HCT116 (cell line): ENCODE measurements around the gene DLK1. TPM values are rescaled to one million over a fixed set of nuclear protein-coding genes. Genes with fewer than 3 reads are reported as not detected.

Experiments used
- ATAC-seq: fragments of 200-7000 bp; cut with Tn5 transposase; 2 replicates; pipeline ENCODE4 v1.9.1; 2020; ENCODE audit warnings: mild to moderate bottlenecking, moderate library complexity
- BruUV-seq: library from RNA; stranded (reverse); fragments of 400-500 nt; replicated peaks from 2 replicates; lab custom pipeline; 2021; lab: Mats Ljungman, UMichigan
- CTCF ChIA-PET: fragments of 300-600 bp; sonication (Branson Sonifier 250); formaldehyde crosslinking; loops from one replicate; lab custom pipeline; 2021; ENCODE audit warnings: antibody characterized with exemption; lab: Charles Lee
- POLR2A ChIA-PET: fragments of 300-600, 350-600 bp; sonication (Branson Sonifier 250); formaldehyde crosslinking; loops from one replicate; lab custom pipeline; 2021; ENCODE audit warnings: antibody characterized with exemption; lab: Charles Lee
- RAD21 ChIA-PET, 2 experiments: fragments of 300-600 bp; sonication (Branson Sonifier 250); formaldehyde crosslinking; loops; one replicate each; lab custom pipeline; 2023; ENCODE audit warnings: low total read pairs in 2 of 2; ENCODE audit not compliant: uncharacterized antibody in 2 of 2, unreplicated experiment in 2 of 2, low non-redundant PET in 1 of 2; lab: Charles Lee
- DNase-seq: peaks from one replicate; pipeline ENCODE4 v3.0.0-alpha.2; 2010; ENCODE audit warnings: low read depth, low spot score
- H2AFZ ChIP-seq: fragments of 200-600 bp; shearing (Covaris generic), sonication (generic); 2 replicates; pipeline ENCODE4 v1.6.1; 2017; ENCODE audit warnings: low read depth, mixed run types, mixed read lengths, antibody characterized with exemption, low read length; ENCODE audit not compliant: poor library complexity, severe bottlenecking
- H3K27ac ChIP-seq: 2 replicates; pipeline ENCODE4 v1.5.1; 2012; ENCODE audit warnings: low read depth, low read length
- H3K27me3 ChIP-seq: fragments of 200-600 bp; sonication (generic); 2 replicates; pipeline ENCODE4 v1.6.1; 2016; ENCODE audit warnings: mixed run types, low read length, mixed read lengths; ENCODE audit not compliant: insufficient read depth
- H3K36me3 ChIP-seq, 2 experiments: fragments of 200-500 bp in 1 of 2; fragments of 200-600 bp in 1 of 2; sonication (Bioruptor generic) in 1 of 2; sonication (generic) in 1 of 2; 2 replicates each; pipeline versions ENCODE4 v1.5.1 to v1.6.1; 2014 to 2016; ENCODE audit warnings: low read length in 2 of 2, inconsistent platforms in 1 of 2, mixed read lengths in 1 of 2, mixed run types in 1 of 2; ENCODE audit not compliant: insufficient read depth in 2 of 2, control insufficient read depth in 1 of 2
- H3K4me1 ChIP-seq, 2 experiments: fragments of 200-600 bp in 1 of 2; sonication (generic) in 1 of 2; 2 replicates each; pipeline versions ENCODE4 v1.5.1 to v1.6.1; 2012 to 2017; ENCODE audit warnings: low read length in 2 of 2, inconsistent platforms in 1 of 2, mild to moderate bottlenecking in 1 of 2, mixed read lengths in 1 of 2, mixed run types in 1 of 2, moderate library complexity in 1 of 2; ENCODE audit not compliant: insufficient read depth in 2 of 2, control insufficient read depth in 1 of 2
- H3K4me2 ChIP-seq: fragments of 200-600 bp; sonication (generic); 2 replicates; pipeline ENCODE4 v1.6.1; 2017; ENCODE audit warnings: mixed run types, low read length, mixed read lengths
- H3K4me3 ChIP-seq, 2 experiments: fragments of 200-600 bp in 1 of 2; sonication (generic) in 1 of 2; replicated peaks in 1 of 2; 2 replicates each; pipeline ENCODE4 v1.5.1; 2011 to 2016; ENCODE audit warnings: low read length in 2 of 2, control low read depth in 1 of 2, low read depth in 1 of 2, mild to moderate bottlenecking in 1 of 2, mixed read lengths in 1 of 2, mixed run types in 1 of 2
- H3K79me2 ChIP-seq: fragments of 200-600 bp; sonication (generic); 2 replicates; pipeline ENCODE4 v1.6.1; 2017; ENCODE audit warnings: mild to moderate bottlenecking, mixed run types, low read length, moderate library complexity, mixed read lengths; ENCODE audit not compliant: insufficient read depth
- H3K9ac ChIP-seq: fragments of 200-600 bp; sonication (generic); 2 replicates; pipeline ENCODE4 v1.6.1; 2016; ENCODE audit warnings: low read length, mixed read lengths
- H3K9me2 ChIP-seq: fragments of 200-600 bp; sonication (generic), shearing (Covaris generic); 2 replicates; pipeline ENCODE4 v1.6.1; 2017; ENCODE audit warnings: mixed run types, mild to moderate bottlenecking, moderate library complexity; ENCODE audit not compliant: insufficient read depth
- H3K9me3 ChIP-seq, 2 experiments: fragments of 200-500 bp in 1 of 2; fragments of 200-600 bp in 1 of 2; sonication (Bioruptor generic) in 1 of 2; sonication (generic) in 1 of 2; 2 replicates each; pipeline ENCODE4 v1.6.1; 2014 to 2017; ENCODE audit warnings: low read length in 2 of 2, mixed read lengths in 2 of 2, inconsistent platforms in 1 of 2, low read depth in 1 of 2, mild to moderate bottlenecking in 1 of 2, mixed run types in 1 of 2, moderate library complexity in 1 of 2; ENCODE audit not compliant: control insufficient read depth in 1 of 2, insufficient read depth in 1 of 2
- H4K20me1 ChIP-seq: fragments of 200-600 bp; sonication (generic), shearing (Covaris generic); 2 replicates; pipeline ENCODE4 v1.6.1; 2017; ENCODE audit warnings: mixed run types, mild to moderate bottlenecking, moderate library complexity; ENCODE audit not compliant: insufficient read depth
- CEBPB ChIP-seq: IDR thresholded peaks from 2 replicates; pipeline ENCODE4 v1.6.1; 2012; ENCODE audit warnings: low read depth
- CTCF ChIP-seq, 3 experiments: fragments of 200-600 bp in 1 of 3; sonication (generic) in 1 of 3; IDR thresholded peaks in 2 of 3; conservative IDR thresholded peaks in 1 of 3; 2 replicates each; pipeline ENCODE4 v1.5.1; 2012 to 2017; ENCODE audit warnings: low read depth in 2 of 3, low read length in 2 of 3, antibody characterized with exemption in 1 of 3, borderline replicate concordance in 1 of 3, control low read depth in 1 of 3, mild to moderate bottlenecking in 1 of 3, mixed read lengths in 1 of 3, mixed run types in 1 of 3, moderate library complexity in 1 of 3; ENCODE audit not compliant: insufficient read depth in 1 of 3
- EGR1 ChIP-seq: IDR thresholded peaks from 2 replicates; pipeline ENCODE4 v1.6.1; 2012; ENCODE audit warnings: low read depth
- ELF1 ChIP-seq: IDR thresholded peaks from 2 replicates; pipeline ENCODE4 v1.6.1; 2012; ENCODE audit warnings: low read depth, borderline replicate concordance
- EZH2 ChIP-seq: fragments of 200-600 bp; sonication (generic); IDR thresholded peaks from 2 replicates; pipeline ENCODE4 v1.6.1; 2017; ENCODE audit warnings: antibody characterized with exemption, mixed run types
- EZH2phosphoT487 ChIP-seq: fragments of 200-600 bp; IDR thresholded peaks from 2 replicates; pipeline ENCODE4 v1.6.1; 2018; ENCODE audit warnings: antibody characterized with exemption, borderline replicate concordance
- FOSL1 ChIP-seq: IDR thresholded peaks from 2 replicates; pipeline ENCODE4 v1.6.1; 2012; ENCODE audit warnings: low read depth
- MAX ChIP-seq: IDR thresholded peaks from 2 replicates; pipeline ENCODE4 v1.6.1; 2012
- POLR2A ChIP-seq: IDR thresholded peaks from 2 replicates; pipeline ENCODE4 v1.7.0; 2011; ENCODE audit warnings: borderline replicate concordance; ENCODE audit not compliant: insufficient read depth, insufficient read length; ENCODE audit errors: extremely low read depth
- POLR2AphosphoS5 ChIP-seq: IDR thresholded peaks from 2 replicates; pipeline ENCODE4 v1.6.1; 2011; ENCODE audit warnings: mild to moderate bottlenecking, low read depth, low read length, moderate library complexity
- RAD21 ChIP-seq: IDR thresholded peaks from 2 replicates; pipeline ENCODE4 v1.6.1; 2012; ENCODE audit warnings: low read depth, mild to moderate bottlenecking
- SIN3A ChIP-seq: IDR thresholded peaks from 2 replicates; pipeline ENCODE4 v1.6.1; 2012; ENCODE audit warnings: low read depth
- SP1 ChIP-seq: IDR thresholded peaks from 2 replicates; pipeline ENCODE4 v1.6.1; 2012; ENCODE audit warnings: low read depth
- SRF ChIP-seq: IDR thresholded peaks from 2 replicates; pipeline ENCODE4 v1.6.1; 2012; ENCODE audit warnings: low read depth
- TCF7L2 ChIP-seq: IDR thresholded peaks from 2 replicates; pipeline ENCODE4 v1.7.0; 2011; ENCODE audit warnings: borderline replicate concordance, inconsistent platforms; ENCODE audit not compliant: insufficient read depth, insufficient read length; ENCODE audit errors: extremely low read depth
- YY1 ChIP-seq: IDR thresholded peaks from 2 replicates; pipeline ENCODE4 v1.6.1; 2011; ENCODE audit warnings: low read length, low read depth, moderate library complexity, mild to moderate bottlenecking; ENCODE audit not compliant: insufficient replicate concordance; ENCODE audit errors: extremely low read depth
- ZBTB33 ChIP-seq: IDR thresholded peaks from 2 replicates; pipeline ENCODE4 v1.6.1; 2011; ENCODE audit warnings: mild to moderate bottlenecking, low read length, moderate library complexity; ENCODE audit not compliant: insufficient replicate concordance; ENCODE audit errors: extremely low read depth
- ZFX ChIP-seq: fragments of 450-650 bp; IDR thresholded peaks from 2 replicates; pipeline ENCODE4 v1.6.1; 2017
- ZNF274 ChIP-seq: fragments of 200-500 bp; sonication (Bioruptor generic); IDR thresholded peaks from 2 replicates; pipeline ENCODE4 v1.6.1; 2014; ENCODE audit warnings: mild to moderate bottlenecking, low read depth, low read length, inconsistent platforms
- intact Hi-C: fragments of 100-400 bp; cut with micrococcal nuclease; formaldehyde crosslinking; loops from 2 replicates; pipeline ENCODE4 v1.10.0; 2022
- total RNA-seq: library from RNA; stranded (reverse); gene quantifications from one replicate; pipeline ENCODE4 v1.2.1, GENCODE V29; 2021; ENCODE audit not compliant: unreplicated experiment

DLK1 gene
- total RNA-seq, 1 experiment from 2014 or later, result 1.5 TPM

- H3K9ac ChIP-seq, result no peak overlapping the region
- CTCF ChIA-PET, result no interaction called here
- H3K27me3 ChIP-seq, result peaks cover 3% of the 10 kb centered on the region; the same call in 1 of the 2 replicates
- DNase-seq (no peak), ATAC-seq (no peak)
- H2AFZ ChIP-seq, result no peak overlapping the region
- no peaks in the 10 kb centered on the region for H4K20me1 ChIP-seq
- H3K4me1 ChIP-seq, result no peaks in the 10 kb centered on the region
- no TSS peak for BruUV-seq
- TF ChIP-seq ZFX (no peak), EZH2phosphoT487 (no peak), ZBTB33 (no peak), YY1 (no peak), FOSL1 (no peak), ELF1 (no peak), EGR1 (no peak), POLR2AphosphoS5 (no peak), ZNF274 (no peak), RAD21 (no peak), CEBPB (no peak), TCF7L2 (no peak), SP1 (no peak), POLR2A (no peak), SRF (no peak), CTCF (IDR thresholded peaks at IDR 0.05 in 2 of 3, conservative IDR thresholded peaks at IDR 0.05 in 1 of 3; ENCODE audit: borderline replicate concordance in 1 of 3, insufficient read depth in 1 of 3, low read depth in 2 of 3, low read length in 2 of 3) (no peak), SIN3A (no peak), MAX (no peak), EZH2 (no peak)
- intact Hi-C loops, result no loop called here
- POLR2A ChIA-PET, result no interaction called here
- H3K79me2 ChIP-seq, result no peaks in the 10 kb centered on the region
- no peak overlapping the region for H3K4me3 ChIP-seq
- no peaks in the 10 kb centered on the region for H3K9me3 ChIP-seq
- H3K36me3 ChIP-seq, result no peaks in the 10 kb centered on the region
- RAD21 ChIA-PET, result no interaction called here
- H3K4me2 ChIP-seq, result no peak overlapping the region
- no peaks in the 10 kb centered on the region for H3K9me2 ChIP-seq
- H3K27ac ChIP-seq, result no peak overlapping the region
Observed at GRCh38 chr14:100721568-100721967, 5.1 kb upstream of the DLK1 start.
